K562 (cell line): ENCODE data around the gene PRKAG2. TPM values are rescaled to one million over a fixed set of nuclear protein-coding genes. Genes with fewer than 3 reads are reported as not detected.

ENCODE experiments used
- BDP1 ChIP-seq: IDR thresholded peaks from 3 replicates; pipeline ENCODE4 v1.6.1; 2011; ENCODE audit not compliant: insufficient read length, insufficient read depth
- CEBPB ChIP-seq: fragments of 450-650 bp; IDR thresholded peaks from 2 replicates; pipeline ENCODE4 v1.6.1; 2016; ENCODE audit warnings: missing genetic modification characterization, missing compliant biosample characterization
- HOXB6 ChIP-seq: fragments of 250-450 bp; sonication (Bioruptor Pico); IDR thresholded peaks from 2 replicates; pipeline ENCODE4 v1.5.1; 2022; ENCODE audit warnings: mild to moderate bottlenecking, borderline replicate concordance
- ILF3 ChIP-seq: fragments of 450-650 bp; IDR thresholded peaks from 2 replicates; pipeline ENCODE4 v1.6.1; 2018; ENCODE audit warnings: antibody characterized with exemption, mild to moderate bottlenecking, moderate library complexity, borderline replicate concordance
- KDM4B ChIP-seq, 2 experiments: fragments of 450-650 bp in 1 of 2; sonication (generic) in 1 of 2; IDR thresholded peaks; 2 replicates each; pipeline ENCODE4 v1.6.1; 2016 to 2017; ENCODE audit warnings: borderline replicate concordance in 2 of 2, antibody characterized with exemption in 1 of 2, low read depth in 1 of 2, mild to moderate bottlenecking in 1 of 2
- LEF1 ChIP-seq: fragments of 450-650 bp; IDR thresholded peaks from 2 replicates; pipeline ENCODE4 v1.6.1; 2016; ENCODE audit warnings: mild to moderate bottlenecking
- MEF2A ChIP-seq: IDR thresholded peaks from 2 replicates; pipeline ENCODE4 v1.6.1; 2011; ENCODE audit warnings: low read depth, mild to moderate bottlenecking, low read length, moderate library complexity; ENCODE audit not compliant: control insufficient read depth
- NR2F6 ChIP-seq: fragments of 450-650 bp; formaldehyde crosslinking; IDR thresholded peaks from 2 replicates; pipeline ENCODE4 v1.4.0; 2020; ENCODE audit warnings: mild to moderate bottlenecking
- NUFIP1 ChIP-seq: fragments of 450-650 bp; IDR thresholded peaks from 2 replicates; pipeline ENCODE4 v1.6.1; 2018; ENCODE audit not compliant: partially characterized antibody
- SAFB ChIP-seq: fragments of 200-400 bp; formaldehyde crosslinking; IDR thresholded peaks from 2 replicates; pipeline ENCODE4 v1.6.1; 2017; ENCODE audit warnings: low read depth, low read length, borderline replicate concordance
- SMAD3 ChIP-seq: fragments of 450-650 bp; formaldehyde crosslinking; conservative IDR thresholded peaks from 2 replicates; pipeline ENCODE4 v1.4.0; 2020; ENCODE audit warnings: mild to moderate bottlenecking
- SREBF2 ChIP-seq: sonication (generic); formaldehyde crosslinking; IDR thresholded peaks from 2 replicates; pipeline ENCODE4 v1.4.0; 2020; ENCODE audit warnings: mild to moderate bottlenecking, missing genetic modification reagents
- THRAP3 ChIP-seq: fragments of 450-650 bp; IDR thresholded peaks from 2 replicates; pipeline ENCODE4 v1.6.1; 2016; ENCODE audit warnings: mild to moderate bottlenecking, inconsistent platforms, borderline replicate concordance
- TOE1 ChIP-seq, 2 experiments: fragments of 450-650 bp in 1 of 2; sonication (generic) in 1 of 2; formaldehyde crosslinking in 1 of 2; IDR thresholded peaks; 2 replicates each; pipeline versions ENCODE4 v1.7.1 to v1.8.0; 2016 to 2022; ENCODE audit warnings: borderline replicate concordance in 2 of 2, mild to moderate bottlenecking in 2 of 2, antibody characterized with exemption in 1 of 2, inconsistent platforms in 1 of 2, low read depth in 1 of 2, missing genetic modification reagents in 1 of 2, moderate library complexity in 1 of 2
- ZNF274 ChIP-seq: IDR thresholded peaks from 2 replicates; pipeline ENCODE4 v1.6.1; 2011; ENCODE audit warnings: low read depth, mild to moderate bottlenecking, low read length, moderate library complexity, borderline replicate concordance
- ZNF431 ChIP-seq: sonication (generic); formaldehyde crosslinking; IDR thresholded peaks from 2 replicates; pipeline ENCODE4 v1.8.0; 2022; ENCODE audit warnings: mild to moderate bottlenecking, missing genetic modification reagents
- ZNF507 ChIP-seq: conservative IDR thresholded peaks from 2 replicates; pipeline ENCODE4 v1.6.1; 2017; ENCODE audit warnings: missing genetic modification characterization, missing compliant biosample characterization
- ZNF561 ChIP-seq: fragments of 450-650 bp; formaldehyde crosslinking; conservative IDR thresholded peaks from 2 replicates; pipeline ENCODE4 v1.4.0; 2020; ENCODE audit warnings: mild to moderate bottlenecking, moderate library complexity
- ZNF766 ChIP-seq: fragments of 200-800 bp; sonication (Bioruptor generic); conservative IDR thresholded peaks from 2 replicates; pipeline ENCODE4 v1.6.1; 2016; ENCODE audit warnings: missing genetic modification characterization, missing compliant biosample characterization
- polyA plus RNA-seq, 8 experiments: library from polyadenylated mRNA; depleted of rRNA in 4 of 8; stranded (reverse) in 5 of 8; unstranded in 3 of 8; fragments of >200 nt; fragmentation: Nextera tagmentation in 2 of 8; fragmentation: Illumina TruSeq in 1 of 8; extraction: Ambion mirVana in 2 of 8; extraction: Trizol in 1 of 8; gene quantifications; 2 replicates each; pipeline versions ENCODE4 v1.2.1 to v1.2.3, GENCODE V29; 2011 to 2014; ENCODE audit warnings: inconsistent platforms in 1 of 8, missing spikeins in 1 of 8
- total RNA-seq, 7 experiments: library from RNA; depleted of rRNA in 6 of 7; stranded (reverse); fragments of >200 nt in 6 of 7; fragmentation: Illumina TruSeq in 2 of 7; extraction: Trizol in 2 of 7; gene quantifications; 2 replicates each; pipeline versions ENCODE4 v1.2.1 to v1.2.3, GENCODE V29; 2011 to 2021; ENCODE audit warnings: low replicate concordance in 1 of 7
- TF ChIP-seq, protein P1 (sequence below): fragments of 450-650 bp; formaldehyde crosslinking; IDR thresholded peaks from 2 replicates; pipeline ENCODE4 v1.4.0; 2022; ENCODE audit warnings: missing genetic modification characterization
- TF ChIP-seq, protein P2 (sequence below), 2 experiments: fragments of 200-800 bp in 1 of 2; sonication (Bioruptor generic) in 1 of 2; sonication (generic) in 1 of 2; formaldehyde crosslinking in 1 of 2; IDR thresholded peaks in 1 of 2; conservative IDR thresholded peaks in 1 of 2; 2 replicates each; pipeline versions ENCODE4 v1.5.0 to v1.6.1; 2016 to 2020; ENCODE audit warnings: missing compliant biosample characterization in 1 of 2, missing genetic modification characterization in 1 of 2, missing genetic modification reagents in 1 of 2
- TF ChIP-seq, protein P3 (sequence below): fragments of 450-650 bp; formaldehyde crosslinking; IDR thresholded peaks from 2 replicates; pipeline ENCODE4 v1.4.0; 2022; ENCODE audit warnings: mild to moderate bottlenecking, moderate library complexity
- TF ChIP-seq, protein P4 (sequence below): fragments of 250-450 bp; sonication (Bioruptor Pico); IDR thresholded peaks from 2 replicates; pipeline ENCODE4 v1.5.0; 2021

Gene PRKAG2
- total and polyA plus RNA-seq, 9 of the 15 experiments (the other 6 are each of a cell fraction or from before 2014, with no cell fraction given), result 0.99 to 5.6 (median 3.3) TPM

DNA sequence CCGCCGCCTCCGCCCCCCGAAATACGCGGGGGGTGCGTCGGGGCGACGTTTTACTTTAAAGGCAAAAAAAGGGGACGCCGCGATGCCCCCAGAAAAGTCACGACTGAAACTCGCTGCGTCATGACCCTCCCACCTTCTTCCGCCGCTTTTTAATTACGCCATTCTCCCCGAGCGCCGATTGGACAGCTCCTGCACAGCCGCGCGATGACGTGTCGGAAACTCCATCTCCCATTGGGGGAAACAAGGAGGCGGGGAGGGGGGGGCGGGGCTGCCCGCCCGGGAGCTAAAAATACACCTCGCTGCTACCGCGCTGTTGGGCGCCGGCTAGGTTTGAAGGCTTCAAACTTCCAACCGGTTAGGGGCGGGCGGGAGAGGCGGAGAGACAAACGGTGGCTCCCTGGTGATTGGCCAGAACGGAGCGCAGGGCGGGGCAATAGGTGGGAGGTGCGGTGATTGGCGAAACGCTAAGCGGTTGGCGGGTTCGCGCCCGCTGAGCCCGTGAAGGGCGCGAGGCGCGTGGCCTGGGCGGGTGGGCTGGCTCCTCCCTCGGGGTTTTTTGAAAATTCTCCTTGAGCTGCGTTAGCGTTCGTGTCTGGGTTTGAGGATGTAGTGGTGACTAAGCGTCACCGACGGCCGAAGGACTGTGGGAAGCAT lies 357.0 kb downstream of the PRKAG2 start, which contains the start of gene RHEB (continued):
- TF ChIP-seq, protein P1, sequence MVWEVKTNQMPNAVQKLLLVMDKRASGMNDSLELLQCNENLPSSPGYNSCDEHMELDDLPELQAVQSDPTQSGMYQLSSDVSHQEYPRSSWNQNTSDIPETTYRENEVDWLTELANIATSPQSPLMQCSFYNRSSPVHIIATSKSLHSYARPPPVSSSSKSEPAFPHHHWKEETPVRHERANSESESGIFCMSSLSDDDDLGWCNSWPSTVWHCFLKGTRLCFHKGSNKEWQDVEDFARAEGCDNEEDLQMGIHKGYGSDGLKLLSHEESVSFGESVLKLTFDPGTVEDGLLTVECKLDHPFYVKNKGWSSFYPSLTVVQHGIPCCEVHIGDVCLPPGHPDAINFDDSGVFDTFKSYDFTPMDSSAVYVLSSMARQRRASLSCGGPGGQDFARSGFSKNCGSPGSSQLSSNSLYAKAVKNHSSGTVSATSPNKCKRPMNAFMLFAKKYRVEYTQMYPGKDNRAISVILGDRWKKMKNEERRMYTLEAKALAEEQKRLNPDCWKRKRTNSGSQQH (CRISPR knock-in tag), result no peak
- no peak for TF ChIP-seq ZNF766
- TF ChIP-seq, protein P2, sequence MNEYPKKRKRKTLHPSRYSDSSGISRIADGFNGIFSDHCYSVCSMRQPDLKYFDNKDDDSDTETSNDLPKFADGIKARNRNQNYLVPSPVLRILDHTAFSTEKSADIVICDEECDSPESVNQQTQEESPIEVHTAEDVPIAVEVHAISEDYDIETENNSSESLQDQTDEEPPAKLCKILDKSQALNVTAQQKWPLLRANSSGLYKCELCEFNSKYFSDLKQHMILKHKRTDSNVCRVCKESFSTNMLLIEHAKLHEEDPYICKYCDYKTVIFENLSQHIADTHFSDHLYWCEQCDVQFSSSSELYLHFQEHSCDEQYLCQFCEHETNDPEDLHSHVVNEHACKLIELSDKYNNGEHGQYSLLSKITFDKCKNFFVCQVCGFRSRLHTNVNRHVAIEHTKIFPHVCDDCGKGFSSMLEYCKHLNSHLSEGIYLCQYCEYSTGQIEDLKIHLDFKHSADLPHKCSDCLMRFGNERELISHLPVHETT (CRISPR knock-in tag; conservative IDR thresholded peaks at IDR 0.05 in 1 of 2, IDR thresholded peaks at IDR 0.05 in 1 of 2), result peak in 1 of 2 experiments; percentile 87; a peak in 2 of 4 replicates
- peak; percentile 98 for TF ChIP-seq MEF2A
- no peak for TF ChIP-seq NUFIP1
- no peak for TF ChIP-seq ZNF274
- TF ChIP-seq, protein P3, sequence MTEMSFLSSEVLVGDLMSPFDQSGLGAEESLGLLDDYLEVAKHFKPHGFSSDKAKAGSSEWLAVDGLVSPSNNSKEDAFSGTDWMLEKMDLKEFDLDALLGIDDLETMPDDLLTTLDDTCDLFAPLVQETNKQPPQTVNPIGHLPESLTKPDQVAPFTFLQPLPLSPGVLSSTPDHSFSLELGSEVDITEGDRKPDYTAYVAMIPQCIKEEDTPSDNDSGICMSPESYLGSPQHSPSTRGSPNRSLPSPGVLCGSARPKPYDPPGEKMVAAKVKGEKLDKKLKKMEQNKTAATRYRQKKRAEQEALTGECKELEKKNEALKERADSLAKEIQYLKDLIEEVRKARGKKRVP (CRISPR knock-in tag), result no peak
- no peak for TF ChIP-seq ZNF431 (CRISPR knock-in tag)
- TF ChIP-seq, protein P4, sequence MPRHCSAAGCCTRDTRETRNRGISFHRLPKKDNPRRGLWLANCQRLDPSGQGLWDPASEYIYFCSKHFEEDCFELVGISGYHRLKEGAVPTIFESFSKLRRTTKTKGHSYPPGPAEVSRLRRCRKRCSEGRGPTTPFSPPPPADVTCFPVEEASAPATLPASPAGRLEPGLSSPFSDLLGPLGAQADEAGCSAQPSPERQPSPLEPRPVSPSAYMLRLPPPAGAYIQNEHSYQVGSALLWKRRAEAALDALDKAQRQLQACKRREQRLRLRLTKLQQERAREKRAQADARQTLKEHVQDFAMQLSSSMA (CRISPR knock-in tag), result no peak
- TF ChIP-seq KDM4B (IDR thresholded peaks at IDR 0.05; ENCODE audit: borderline replicate concordance in 2 of 2, low read depth in 1 of 2), result no peak
- TF ChIP-seq ZNF507 (tag), result no peak
- no peak for TF ChIP-seq BDP1
- TF ChIP-seq NR2F6 (CRISPR knock-in tag), result no peak
- TF ChIP-seq THRAP3, result no peak
- TF ChIP-seq ZNF561 (CRISPR knock-in tag), result no peak
- TF ChIP-seq CEBPB (tag), result peak; percentile 81
- TF ChIP-seq LEF1, result no peak; the same call in 1 of the 2 replicates
- TF ChIP-seq SAFB, result no peak
- TF ChIP-seq ILF3, result no peak
- no peak for TF ChIP-seq SREBF2
- 0 out of 2 replicates have a peak, but pooled peaks have one; percentile 54 for TF ChIP-seq SMAD3 (CRISPR knock-in tag)
- TF ChIP-seq HOXB6 (CRISPR knock-in tag), result no peak
- peak; percentile 81; the same call in 1 of the 2 replicates for TF ChIP-seq TOE1 (IDR thresholded peaks at IDR 0.05; ENCODE audit: borderline replicate concordance)
- TF ChIP-seq TOE1 (CRISPR knock-in tag; IDR thresholded peaks at IDR 0.05; ENCODE audit: borderline replicate concordance, low read depth), result no peak
